Activated naive CD8-positive, alpha-beta T cell (primary cell): ENCODE measurements around the gene LRRC47.

Source experiments
- H3K27ac Mint-ChIP-seq: one replicate; pipeline ENCODE4 v1.8.0; 2021; ENCODE audit warnings: mixed read lengths
- H3K27me3 Mint-ChIP-seq: one replicate; pipeline ENCODE4 v1.8.0; 2021; ENCODE audit warnings: mixed read lengths
- H3K36me3 Mint-ChIP-seq: one replicate; pipeline ENCODE4 v1.8.0; 2021; ENCODE audit warnings: mixed read lengths
- H3K4me1 Mint-ChIP-seq: one replicate; pipeline ENCODE4 v1.8.0; 2021; ENCODE audit warnings: low read depth, mixed read lengths
- H3K4me3 Mint-ChIP-seq: one replicate; pipeline ENCODE4 v1.8.0; 2021; ENCODE audit warnings: mild to moderate bottlenecking, mixed read lengths
- H3K9me3 Mint-ChIP-seq: one replicate; pipeline ENCODE4 v1.8.0; 2021; ENCODE audit warnings: low read depth, mixed read lengths

The LRRC47 gene

DNA sequence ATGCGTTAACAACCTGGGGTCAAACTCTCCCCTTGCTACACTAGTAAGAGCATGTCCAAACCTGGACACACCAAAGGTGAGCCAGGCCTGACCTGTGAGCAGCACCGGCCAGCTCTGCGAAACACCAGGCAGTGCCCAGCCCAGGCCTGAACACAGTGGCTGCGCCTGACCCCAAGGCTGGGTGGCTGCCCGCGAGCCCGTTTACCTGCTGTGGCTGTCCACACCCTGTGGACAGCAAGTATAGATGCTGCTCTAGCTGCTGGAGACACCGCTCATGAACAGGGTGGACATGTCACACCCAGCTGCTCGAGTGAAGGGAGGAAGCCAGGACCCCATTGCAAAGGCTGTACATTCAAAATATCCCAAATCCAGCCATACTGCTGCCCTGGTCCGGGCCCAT lies 51.7 kb downstream of the LRRC47 start:
- H3K36me3 Mint-ChIP-seq: no peaks in the 10 kb centered on the region
- peaks cover 32% of the 10 kb centered on the region for H3K4me1 Mint-ChIP-seq
- H3K9me3 Mint-ChIP-seq: no peaks in the 10 kb centered on the region
- H3K4me3 Mint-ChIP-seq: no peak overlapping the region
- no peak overlapping the region for H3K27ac Mint-ChIP-seq
- no peaks in the 10 kb centered on the region for H3K27me3 Mint-ChIP-seq

GRCh38 chr1:3743826-3744225 lies 52.5 kb downstream of the LRRC47 start:
- H3K27me3 Mint-ChIP-seq: no peaks in the 10 kb centered on the region
- H3K27ac Mint-ChIP-seq: no peak overlapping the region
- H3K4me3 Mint-ChIP-seq: no peak overlapping the region
- no peaks in the 10 kb centered on the region for H3K9me3 Mint-ChIP-seq
- no peaks in the 10 kb centered on the region for H3K36me3 Mint-ChIP-seq
- H3K4me1 Mint-ChIP-seq: peaks cover 32% of the 10 kb centered on the region

DNA sequence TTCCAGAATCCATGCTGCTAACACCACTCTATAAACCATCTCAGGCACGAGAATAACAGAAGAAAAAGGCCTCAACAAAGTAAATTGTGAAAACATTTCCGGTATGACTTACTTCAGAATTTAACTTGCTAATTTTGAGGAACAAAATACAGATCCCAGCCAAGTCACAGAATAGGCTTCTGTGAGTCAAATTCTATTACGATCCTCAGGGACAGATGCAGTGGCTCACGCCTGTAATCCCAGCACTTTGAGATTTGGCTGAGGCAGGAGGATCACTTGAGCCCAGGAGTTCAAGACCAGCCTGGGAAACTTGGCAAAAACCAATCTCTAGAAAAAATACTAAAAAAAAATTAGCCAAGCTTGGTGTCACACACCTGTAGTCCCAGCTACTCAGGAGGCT lies 52.9 kb downstream of the LRRC47 start:
- no peaks in the 10 kb centered on the region for H3K36me3 Mint-ChIP-seq
- H3K27me3 Mint-ChIP-seq: no peaks in the 10 kb centered on the region
- no peaks in the 10 kb centered on the region for H3K9me3 Mint-ChIP-seq
- peak overlapping the region; percentile 41 for H3K27ac Mint-ChIP-seq
- peaks cover 31% of the 10 kb centered on the region for H3K4me1 Mint-ChIP-seq
- H3K4me3 Mint-ChIP-seq: no peak overlapping the region

DNA sequence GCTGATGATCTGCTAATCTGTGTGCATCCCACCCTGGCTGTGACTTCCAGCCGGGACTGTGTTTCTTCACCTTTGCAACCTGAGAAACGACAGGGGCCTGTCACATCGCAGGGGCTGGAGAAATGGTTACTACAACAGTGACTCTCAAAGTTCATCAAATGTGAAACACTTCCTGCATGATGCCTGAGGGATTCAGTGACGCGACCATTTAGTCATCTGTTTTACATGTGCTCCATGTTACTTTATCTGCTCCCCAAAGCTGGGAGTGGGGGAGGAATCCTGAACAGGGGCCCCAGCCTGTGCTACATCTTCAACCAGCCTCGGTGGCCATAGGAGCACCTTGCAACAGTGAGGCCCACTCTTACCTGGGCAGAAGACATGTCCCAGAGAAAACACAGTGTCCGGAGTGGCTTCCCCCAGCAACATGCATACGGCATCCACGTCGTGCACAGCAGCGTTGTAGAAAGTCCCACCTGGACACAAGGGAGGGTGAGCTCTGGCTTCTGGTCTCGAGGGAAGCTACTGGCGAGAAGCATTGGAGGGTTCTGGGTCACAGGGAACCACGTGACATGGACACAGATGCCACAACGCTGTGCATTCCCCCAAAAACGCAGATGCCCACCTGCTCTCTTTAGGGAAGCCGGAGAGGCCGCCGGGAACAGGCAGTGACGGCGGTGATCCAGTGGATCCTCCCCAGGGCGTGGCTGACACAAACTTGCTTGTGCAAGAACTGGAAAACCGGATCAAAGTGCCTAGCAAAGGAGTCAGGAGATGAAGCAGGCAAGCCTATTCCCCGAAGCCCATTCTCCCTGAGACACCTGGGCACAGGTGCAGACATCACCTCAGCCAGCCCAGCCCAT lies 53.6 kb downstream of the LRRC47 start:
- peaks cover 24% of the 10 kb centered on the region for H3K4me1 Mint-ChIP-seq
- no peaks in the 10 kb centered on the region for H3K9me3 Mint-ChIP-seq
- H3K4me3 Mint-ChIP-seq: no peak overlapping the region
- H3K27ac Mint-ChIP-seq: no peak overlapping the region
- H3K36me3 Mint-ChIP-seq: no peaks in the 10 kb centered on the region
- no peaks in the 10 kb centered on the region for H3K27me3 Mint-ChIP-seq

DNA sequence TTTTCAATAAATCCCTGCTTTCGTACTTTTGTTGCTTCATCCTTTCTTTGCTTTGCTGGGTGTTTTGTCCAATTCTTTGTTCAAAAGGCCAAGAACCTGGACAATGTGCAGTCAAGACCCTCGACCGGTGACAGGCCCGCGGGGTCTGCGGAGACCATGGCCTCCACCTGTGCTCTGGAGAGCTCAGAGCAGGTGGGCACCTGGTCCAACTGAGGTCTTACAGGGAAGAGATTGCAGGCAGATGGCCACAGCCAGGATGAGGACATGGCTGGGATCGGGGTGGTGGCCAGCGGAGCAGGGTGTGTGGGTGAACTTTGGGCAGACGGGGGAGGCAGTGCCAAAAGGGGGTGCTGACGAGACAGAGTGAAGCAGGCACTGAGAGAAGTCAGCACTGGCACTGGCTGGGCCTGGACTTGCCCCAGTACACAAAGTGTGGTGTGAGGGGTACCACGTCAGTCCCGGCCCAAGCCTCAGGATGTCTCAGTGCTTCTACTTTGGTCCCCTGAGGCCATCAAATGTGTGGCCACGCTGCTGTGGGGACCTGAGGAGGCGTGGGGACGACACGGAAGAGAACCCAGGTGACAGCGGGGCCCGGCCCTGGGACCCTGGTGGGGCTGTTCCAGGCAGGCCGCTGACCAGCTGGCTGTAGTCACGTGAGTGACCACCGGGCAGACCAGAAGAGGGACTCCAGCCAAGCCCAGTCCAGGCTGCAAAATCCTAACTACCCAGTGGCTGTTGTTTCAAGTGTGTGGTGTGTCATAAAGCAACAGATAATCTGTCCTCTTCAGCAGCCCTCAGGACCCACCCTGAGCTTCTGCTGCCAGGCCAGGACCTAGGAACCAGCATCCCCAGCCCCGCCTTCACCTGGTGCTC lies 54.5 kb downstream of the LRRC47 start:
- Mint-ChIP-seq H3K36me3 (no peaks in the 10 kb centered on the region), H3K27ac (no peak overlapping the region), H3K4me1 (peaks cover 22% of the 10 kb centered on the region), H3K27me3 (no peaks in the 10 kb centered on the region), H3K9me3 (no peaks in the 10 kb centered on the region), H3K4me3 (no peak overlapping the region)

- Mint-ChIP-seq H3K27ac (no peak overlapping the region), H3K4me3 (no peak overlapping the region)
Observed at GRCh38 chr1:3740752-3741151, 55.5 kb downstream of the LRRC47 start.

DNA sequence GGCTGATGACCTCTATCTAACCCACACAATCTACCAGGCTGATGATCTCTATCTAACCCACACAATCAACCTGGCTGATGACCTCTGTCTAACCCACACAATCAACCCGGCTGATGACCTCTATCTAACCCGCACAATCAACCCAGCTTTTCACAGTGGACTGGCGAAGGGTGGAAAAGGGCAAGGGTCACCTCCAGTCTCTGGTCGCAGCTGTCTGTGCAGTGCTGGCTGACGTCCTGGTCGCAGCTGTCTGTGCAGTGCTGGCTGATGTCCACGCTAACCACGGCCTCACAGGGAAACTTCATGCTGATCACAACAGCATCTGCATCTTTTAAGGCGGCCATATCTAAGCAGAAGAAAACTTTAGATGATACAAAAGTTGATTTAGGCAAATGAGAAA lies 56.3 kb downstream of the LRRC47 start:
- Mint-ChIP-seq H3K9me3 (no peaks in the 10 kb centered on the region), H3K27me3 (no peaks in the 10 kb centered on the region), H3K4me3 (no peak overlapping the region), H3K36me3 (peaks cover 2% of the 10 kb centered on the region), H3K4me1 (peaks cover 7% of the 10 kb centered on the region), H3K27ac (no peak overlapping the region)

More at GRCh38 chr1:3740752-3741151, 55.5 kb downstream of the LRRC47 start:
- peaks cover 2% of the 10 kb centered on the region for H3K36me3 Mint-ChIP-seq
- no peaks in the 10 kb centered on the region for H3K27me3 Mint-ChIP-seq
- no peaks in the 10 kb centered on the region for H3K9me3 Mint-ChIP-seq
- peaks cover 14% of the 10 kb centered on the region for H3K4me1 Mint-ChIP-seq

- Mint-ChIP-seq H3K27me3 (no peaks in the 10 kb centered on the region), H3K27ac (no peak overlapping the region), H3K4me1 (peaks cover 6% of the 10 kb centered on the region), H3K9me3 (no peaks in the 10 kb centered on the region), H3K36me3 (peaks cover 2% of the 10 kb centered on the region), H3K4me3 (no peak overlapping the region)
Observed at GRCh38 chr1:3738943-3739342, 57.4 kb downstream of the LRRC47 start.

- Mint-ChIP-seq H3K4me3 (no peak overlapping the region), H3K36me3 (peaks cover 2% of the 10 kb centered on the region), H3K9me3 (no peaks in the 10 kb centered on the region), H3K27me3 (no peaks in the 10 kb centered on the region), H3K4me1 (no peaks in the 10 kb centered on the region), H3K27ac (no peak overlapping the region)
Observed at GRCh38 chr1:3736708-3737107, 59.6 kb downstream of the LRRC47 start.

DNA sequence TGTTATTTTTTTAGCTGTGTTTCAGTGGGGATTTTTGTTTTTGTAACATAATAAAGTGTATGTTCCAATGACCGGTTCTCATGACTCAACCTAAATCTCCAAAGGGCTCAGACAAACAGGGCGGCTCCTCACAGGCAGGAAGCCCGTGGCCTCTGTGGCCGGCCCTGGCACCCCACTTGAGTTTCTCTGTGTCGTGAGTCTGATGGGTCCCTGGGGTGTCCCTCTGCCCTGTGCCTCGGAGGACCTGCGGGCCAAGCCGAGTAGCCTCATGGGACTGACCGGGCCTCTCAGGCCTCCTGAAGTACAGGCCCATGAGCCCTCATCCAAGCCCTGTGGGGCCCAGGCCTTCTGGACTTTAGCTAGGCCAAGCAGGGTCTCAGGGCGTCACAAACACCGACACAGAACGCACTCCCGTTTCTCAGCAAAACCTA lies 60.2 kb downstream of the LRRC47 start:
- H3K36me3 Mint-ChIP-seq: peaks cover 2% of the 10 kb centered on the region
- H3K9me3 Mint-ChIP-seq: no peaks in the 10 kb centered on the region
- no peaks in the 10 kb centered on the region for H3K27me3 Mint-ChIP-seq
- no peaks in the 10 kb centered on the region for H3K4me1 Mint-ChIP-seq
- no peak overlapping the region for H3K4me3 Mint-ChIP-seq
- H3K27ac Mint-ChIP-seq: no peak overlapping the region

DNA sequence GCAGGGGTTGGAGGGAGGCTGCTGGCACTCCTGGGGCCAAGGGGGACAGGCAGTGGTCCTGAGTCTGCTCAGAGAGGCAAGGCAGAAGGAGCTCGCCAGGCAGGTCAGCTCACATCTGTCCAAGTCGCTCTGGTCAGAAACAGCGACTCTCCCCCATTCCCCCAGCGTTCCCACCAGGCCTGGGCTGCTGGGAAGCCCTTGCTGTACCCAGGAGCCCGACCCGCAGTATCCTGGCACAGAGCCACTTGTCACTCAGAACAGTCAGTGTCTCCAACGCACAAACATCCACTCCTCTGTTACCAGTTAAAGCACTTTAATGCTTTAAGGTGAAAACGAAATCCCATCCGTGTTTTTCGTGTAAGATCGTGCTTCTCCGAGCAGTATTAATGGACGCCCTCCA lies 60.6 kb downstream of the LRRC47 start:
- Mint-ChIP-seq H3K27me3 (no peaks in the 10 kb centered on the region), H3K9me3 (no peaks in the 10 kb centered on the region), H3K36me3 (peaks cover 2% of the 10 kb centered on the region), H3K27ac (no peak overlapping the region), H3K4me3 (no peak overlapping the region), H3K4me1 (no peaks in the 10 kb centered on the region)

GRCh38 chr1:3735027-3735681 lies 61.1 kb downstream of the LRRC47 start:
- Mint-ChIP-seq H3K27me3 (no peaks in the 10 kb centered on the region), H3K4me1 (no peaks in the 10 kb centered on the region), H3K36me3 (peaks cover 2% of the 10 kb centered on the region), H3K9me3 (no peaks in the 10 kb centered on the region), H3K27ac (no peak overlapping the region), H3K4me3 (no peak overlapping the region)

DNA sequence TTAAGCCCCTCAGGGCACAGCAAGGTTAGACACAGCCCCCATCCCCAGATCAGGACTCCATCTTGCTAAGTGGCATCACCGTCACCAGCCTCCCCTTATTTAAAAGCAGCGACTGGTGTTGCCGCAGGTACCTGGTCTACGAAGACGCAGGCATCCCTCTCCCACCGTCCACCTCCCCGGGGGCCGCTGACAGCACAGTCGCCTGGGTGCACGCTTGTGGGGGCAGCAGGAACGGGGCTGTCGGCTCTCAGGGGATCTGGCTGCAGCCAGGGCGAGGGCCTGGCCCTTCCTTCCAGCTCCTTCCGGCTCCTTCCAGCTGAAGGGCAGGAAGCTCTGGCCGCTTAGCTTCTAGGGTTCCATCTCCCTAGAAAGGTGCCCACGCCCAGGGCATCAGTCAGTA lies 61.7 kb downstream of the LRRC47 start:
- Mint-ChIP-seq H3K4me1 (no peaks in the 10 kb centered on the region), H3K36me3 (peaks cover 2% of the 10 kb centered on the region), H3K4me3 (no peak overlapping the region), H3K27ac (no peak overlapping the region), H3K27me3 (no peaks in the 10 kb centered on the region), H3K9me3 (no peaks in the 10 kb centered on the region)

DNA sequence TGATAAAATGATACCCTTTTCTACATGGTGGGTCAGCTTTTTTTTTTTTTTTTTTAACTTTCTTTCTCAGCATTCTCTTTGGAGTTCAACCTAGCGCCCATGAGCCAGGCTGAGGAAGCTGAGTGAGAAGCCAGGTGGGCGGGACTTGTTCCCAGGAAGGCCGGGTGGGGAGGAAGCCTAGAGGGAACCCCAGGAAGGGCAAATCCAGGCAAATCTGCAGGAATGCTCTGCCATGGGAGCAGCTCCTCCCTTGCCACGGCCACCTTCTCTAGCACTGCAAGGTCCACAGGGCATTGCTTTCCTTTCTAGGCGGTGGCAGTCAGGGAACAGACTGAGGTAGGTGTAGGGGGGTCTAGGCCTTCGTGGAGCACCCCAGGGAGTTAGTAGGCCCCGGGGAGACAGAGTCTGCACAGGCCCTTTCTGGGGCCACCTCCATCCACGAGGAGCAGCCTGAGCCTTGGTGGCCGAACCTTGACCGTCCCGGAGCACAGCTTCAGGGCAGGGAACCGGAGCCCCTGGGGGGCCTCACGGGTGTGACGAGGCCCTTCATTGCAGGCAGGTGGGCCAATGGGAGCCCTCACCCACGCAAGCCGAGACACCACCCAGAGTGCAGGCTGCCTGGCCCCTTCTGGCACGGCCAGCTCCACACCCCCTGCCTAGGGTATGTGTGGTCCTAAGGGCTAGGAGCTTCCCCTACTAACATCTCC lies 62.3 kb downstream of the LRRC47 start:
- no peaks in the 10 kb centered on the region for H3K9me3 Mint-ChIP-seq
- H3K4me3 Mint-ChIP-seq: no peak overlapping the region
- peaks cover 2% of the 10 kb centered on the region for H3K36me3 Mint-ChIP-seq
- H3K4me1 Mint-ChIP-seq: no peaks in the 10 kb centered on the region
- no peak overlapping the region for H3K27ac Mint-ChIP-seq
- no peaks in the 10 kb centered on the region for H3K27me3 Mint-ChIP-seq
